ENCODE measurements around the gene NBL1. TPM values are rescaled to one million over a fixed set of nuclear protein-coding genes. Genes with fewer than 3 reads are reported as not detected.

Gene NBL1
- total and polyA plus RNA-seq, 2 experiments from 2014 or later = 22.3 to 46.9 TPM

GRCh38 chr1:19657511-19657910, 13.4 kb downstream of the NBL1 start:
- Histone ChIP-seq H3K4me2 (no peak overlapping the region), H2AFZ (no peak overlapping the region), H3K79me2 (no peaks in the 10 kb centered on the region), H3K4me3 (no peak overlapping the region), H3K4me1 (ENCODE audit: insufficient read depth) (no peaks in the 10 kb centered on the region), H3K27ac (no peak overlapping the region), H3K36me3 (replicated peaks; ENCODE audit: insufficient read depth, low read depth) (no peaks in the 10 kb centered on the region), H3K9me2 (replicated peaks; ENCODE audit: insufficient read depth) (no peaks in the 10 kb centered on the region), H4K20me1 (ENCODE audit: insufficient read depth, poor library complexity, severe bottlenecking) (no peaks in the 10 kb centered on the region), H3K9me3 (ENCODE audit: low read depth) (no peaks in the 10 kb centered on the region), H3K27me3 (peaks cover 4% of the 10 kb centered on the region)
- TF ChIP-seq CTCF (IDR thresholded peaks at IDR 0.05; ENCODE audit: poor library complexity) = no peak
- no peak for TF ChIP-seq EZH2phosphoT487 (IDR thresholded peaks at IDR 0.05; ENCODE audit: low read depth, severe bottlenecking, unreplicated experiment)
- no peak for TF ChIP-seq EZH2 (IDR thresholded peaks at IDR 0.05; ENCODE audit: borderline replicate concordance)
- 94% methylated on average over 9 of the region's 10 CpGs for WGBS (ENCODE audit: low lambda C conversion rate, missing lambda C conversion rate)
- DNase-seq (ENCODE audit: low spot score) = no peak

- TF ChIP-seq EZH2 (IDR thresholded peaks at IDR 0.05; ENCODE audit: borderline replicate concordance) = no peak
- TF ChIP-seq EZH2phosphoT487 (IDR thresholded peaks at IDR 0.05; ENCODE audit: low read depth, severe bottlenecking, unreplicated experiment) = no peak
- no peak for TF ChIP-seq CTCF (IDR thresholded peaks at IDR 0.05; ENCODE audit: poor library complexity)
- H3K9me2 ChIP-seq (replicated peaks; ENCODE audit: insufficient read depth) = no peaks in the 10 kb centered on the region
- H3K4me2 ChIP-seq = no peak overlapping the region
- DNase-seq (ENCODE audit: low spot score) = no peak
- H3K9me3 ChIP-seq (ENCODE audit: low read depth) = no peaks in the 10 kb centered on the region
- no peaks in the 10 kb centered on the region for H3K36me3 ChIP-seq (replicated peaks; ENCODE audit: insufficient read depth, low read depth)
- H3K4me1 ChIP-seq (ENCODE audit: insufficient read depth) = no peaks in the 10 kb centered on the region
- WGBS (ENCODE audit: low lambda C conversion rate, missing lambda C conversion rate) = 97% methylated on average over 10 of the region's 13 CpGs
- peaks cover 10% of the 10 kb centered on the region for H3K27me3 ChIP-seq
- no peaks in the 10 kb centered on the region for H4K20me1 ChIP-seq (ENCODE audit: insufficient read depth, poor library complexity, severe bottlenecking)
- H3K4me3 ChIP-seq = no peak overlapping the region
- no peaks in the 10 kb centered on the region for H3K79me2 ChIP-seq
- H3K27ac ChIP-seq = no peak overlapping the region
- no peak overlapping the region for H2AFZ ChIP-seq
Measured at GRCh38 chr1:19658186-19658585, 14.1 kb downstream of the NBL1 start.

DNA sequence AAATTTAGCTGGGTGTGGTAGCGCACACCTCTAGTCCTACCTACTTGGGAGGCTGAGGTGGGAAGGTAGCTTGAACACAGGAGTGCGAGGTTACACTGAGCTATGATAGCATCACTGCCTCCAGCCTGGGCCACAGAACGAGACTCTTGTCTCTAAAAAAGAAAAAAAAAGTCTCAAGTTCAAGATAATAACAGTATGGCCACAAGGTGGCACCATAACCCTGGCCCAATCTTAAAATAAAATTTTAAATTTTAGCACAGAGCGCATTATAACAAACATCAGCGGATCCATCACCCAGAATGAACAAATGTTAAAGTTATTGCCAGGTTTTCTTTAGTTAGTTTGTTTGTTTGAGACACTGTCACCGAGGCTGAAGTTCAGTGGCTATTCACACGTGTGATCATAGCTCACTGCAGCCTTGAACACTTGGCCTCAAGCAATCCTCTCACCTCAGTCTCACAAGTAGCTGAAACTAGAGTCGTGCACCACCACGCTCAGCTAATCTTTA, 17.7 kb downstream of the NBL1 start:
- peaks cover 42% of the 10 kb centered on the region for H3K27me3 ChIP-seq
- TF ChIP-seq CTCF (IDR thresholded peaks at IDR 0.05; ENCODE audit: poor library complexity) (peak; percentile 74), EZH2 (IDR thresholded peaks at IDR 0.05; ENCODE audit: borderline replicate concordance) (no peak), EZH2phosphoT487 (IDR thresholded peaks at IDR 0.05; ENCODE audit: low read depth, severe bottlenecking, unreplicated experiment) (no peak)
- no peak overlapping the region for H3K4me2 ChIP-seq
- H4K20me1 ChIP-seq (ENCODE audit: insufficient read depth, poor library complexity, severe bottlenecking) = no peaks in the 10 kb centered on the region
- H2AFZ ChIP-seq = no peak overlapping the region
- DNase-seq (ENCODE audit: low spot score) = peak; percentile 70
- H3K27ac ChIP-seq = no peak overlapping the region
- H3K9me3 ChIP-seq (ENCODE audit: low read depth) = no peaks in the 10 kb centered on the region
- no peaks in the 10 kb centered on the region for H3K79me2 ChIP-seq
- WGBS (ENCODE audit: low lambda C conversion rate, missing lambda C conversion rate) = 18% methylated on average over 9 of the region's 9 CpGs
- H3K4me1 ChIP-seq (ENCODE audit: insufficient read depth) = no peaks in the 10 kb centered on the region
- no peaks in the 10 kb centered on the region for H3K9me2 ChIP-seq (replicated peaks; ENCODE audit: insufficient read depth)
- no peaks in the 10 kb centered on the region for H3K36me3 ChIP-seq (replicated peaks; ENCODE audit: insufficient read depth, low read depth)
- no peak overlapping the region for H3K4me3 ChIP-seq

DNA sequence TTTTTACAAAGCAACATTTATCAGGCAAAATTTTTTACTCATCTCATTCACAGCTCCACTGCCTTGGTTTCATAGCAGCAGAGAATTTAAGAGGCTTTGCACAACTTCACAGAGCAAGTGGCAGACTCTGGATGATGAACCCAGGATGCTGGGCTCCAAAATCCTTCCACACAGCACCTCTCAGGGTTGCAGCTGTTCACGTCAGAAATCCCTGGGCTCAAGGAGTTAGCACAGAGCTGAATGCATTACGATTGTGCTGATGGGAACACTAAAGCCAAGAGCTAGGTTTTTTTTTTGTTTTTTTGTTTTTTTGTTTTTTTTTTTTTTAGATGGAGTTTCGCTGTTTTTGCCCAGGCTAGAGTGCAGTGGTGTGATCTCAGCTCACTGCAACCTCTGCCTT, 18.2 kb downstream of the NBL1 start:
- H3K4me1 ChIP-seq (ENCODE audit: insufficient read depth) = no peaks in the 10 kb centered on the region
- no peaks in the 10 kb centered on the region for H3K79me2 ChIP-seq
- no peak overlapping the region for H2AFZ ChIP-seq
- no peaks in the 10 kb centered on the region for H4K20me1 ChIP-seq (ENCODE audit: insufficient read depth, poor library complexity, severe bottlenecking)
- 71% methylated on average over 3 of the region's 3 CpGs for WGBS (ENCODE audit: low lambda C conversion rate, missing lambda C conversion rate)
- no peaks in the 10 kb centered on the region for H3K9me2 ChIP-seq (replicated peaks; ENCODE audit: insufficient read depth)
- H3K27ac ChIP-seq = no peak overlapping the region
- no peaks in the 10 kb centered on the region for H3K36me3 ChIP-seq (replicated peaks; ENCODE audit: insufficient read depth, low read depth)
- no peak overlapping the region for H3K4me2 ChIP-seq
- no peak for DNase-seq (ENCODE audit: low spot score)
- no peaks in the 10 kb centered on the region for H3K9me3 ChIP-seq (ENCODE audit: low read depth)
- H3K4me3 ChIP-seq = no peak overlapping the region
- TF ChIP-seq CTCF (IDR thresholded peaks at IDR 0.05; ENCODE audit: poor library complexity) (no peak), EZH2phosphoT487 (IDR thresholded peaks at IDR 0.05; ENCODE audit: low read depth, severe bottlenecking, unreplicated experiment) (no peak), EZH2 (IDR thresholded peaks at IDR 0.05; ENCODE audit: borderline replicate concordance) (no peak)
- peaks cover 48% of the 10 kb centered on the region for H3K27me3 ChIP-seq
